ENCODE data around the gene TBC1D8.

The TBC1D8 gene

GRCh38 chr2:101162561-101163330 lies 11.6 kb upstream of the TBC1D8 start:
- DNase-seq: no peak

GRCh38 chr2:101161658-101162057 lies 10.5 kb upstream of the TBC1D8 start:
- DNase-seq: no peak

DNA sequence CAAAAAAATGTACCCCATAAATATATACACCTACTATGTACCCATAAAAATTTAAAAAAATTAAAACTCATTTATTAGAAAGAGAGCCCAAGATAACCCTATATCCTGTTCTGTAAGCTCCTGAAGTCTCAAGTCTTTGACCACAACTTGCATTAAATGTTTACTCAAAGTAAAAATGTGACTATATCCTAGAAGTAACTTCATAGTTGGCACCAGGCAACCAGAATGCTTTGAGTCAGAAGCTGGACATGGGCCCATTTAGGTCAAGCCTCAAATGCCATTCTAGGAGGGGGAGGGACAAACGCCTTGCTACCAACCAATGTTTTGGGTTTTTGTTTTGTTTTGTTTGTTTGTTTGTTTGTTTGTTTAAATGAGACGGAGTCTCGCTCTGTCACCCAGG lies 9.3 kb upstream of the TBC1D8 start:
- no peak for DNase-seq

- DNase-seq: no peak
Observed at GRCh38 chr2:101159526-101159925, 8.3 kb upstream of the TBC1D8 start.

- no peak for DNase-seq
Observed at GRCh38 chr2:101157272-101157671, 6.1 kb upstream of the TBC1D8 start.

DNA sequence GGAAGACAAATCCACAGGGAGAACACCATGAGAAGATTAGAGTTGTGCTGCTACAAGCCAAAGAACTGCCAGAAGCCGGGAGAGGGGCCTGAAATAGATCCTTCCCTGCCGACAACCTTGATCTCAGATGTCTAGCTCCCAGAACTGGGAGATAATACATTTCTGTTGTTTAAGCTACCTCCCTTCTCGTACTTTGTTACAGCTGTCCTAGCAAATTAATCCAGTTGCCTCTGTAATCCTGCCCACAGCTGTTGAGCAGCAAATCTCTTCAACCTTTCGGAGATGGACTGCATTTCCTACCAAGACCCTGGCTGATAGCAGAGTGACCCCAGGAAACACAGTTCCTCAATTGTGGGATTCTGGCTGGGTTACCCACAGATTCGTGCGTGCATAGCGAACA lies 2.6 kb upstream of the TBC1D8 start:
- no peak for DNase-seq

- DNase-seq: no peak
Observed at GRCh38 chr2:101153077-101153707, 2.0 kb upstream of the TBC1D8 start.

DNA sequence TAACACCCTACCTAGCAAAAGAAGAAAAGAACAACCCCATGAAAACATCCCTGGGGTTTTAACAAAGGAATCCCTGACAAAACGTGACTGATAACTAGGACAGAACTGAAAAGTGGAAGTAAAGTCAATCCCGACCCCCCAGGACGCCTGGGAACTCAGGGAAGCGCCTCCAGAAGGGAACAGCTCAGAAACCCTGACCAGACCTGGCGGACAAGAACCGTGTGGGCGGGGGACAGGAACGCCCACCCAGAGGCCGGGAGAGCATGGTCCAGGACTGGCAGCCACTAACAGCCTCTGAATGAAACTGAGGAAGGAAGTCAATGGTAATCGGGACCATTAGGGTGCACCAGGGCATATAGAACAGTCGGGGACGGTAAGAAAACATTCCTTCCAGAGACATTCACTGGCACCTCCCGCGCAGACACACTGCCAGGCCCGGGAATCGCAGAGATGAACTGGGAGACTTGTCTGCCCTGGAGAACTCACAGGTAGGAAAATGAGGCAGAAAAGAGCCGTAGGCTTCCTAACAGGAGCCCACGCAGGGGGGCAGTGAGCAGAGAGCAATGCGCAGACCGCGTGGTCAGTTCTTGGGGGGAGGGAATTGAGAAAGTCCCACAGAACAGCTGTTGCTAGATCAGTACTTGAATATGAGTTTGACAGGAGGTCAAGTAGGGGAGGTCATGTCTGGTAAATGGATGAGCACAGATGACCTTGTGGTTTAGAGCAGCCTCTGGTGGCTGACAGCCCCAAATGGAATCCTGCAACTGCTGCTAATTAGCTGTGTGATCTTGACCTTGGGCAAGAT lies 1.3 kb upstream of the TBC1D8 start:
- DNase-seq: peak; percentile 71 to 80 (median 72)

DNA sequence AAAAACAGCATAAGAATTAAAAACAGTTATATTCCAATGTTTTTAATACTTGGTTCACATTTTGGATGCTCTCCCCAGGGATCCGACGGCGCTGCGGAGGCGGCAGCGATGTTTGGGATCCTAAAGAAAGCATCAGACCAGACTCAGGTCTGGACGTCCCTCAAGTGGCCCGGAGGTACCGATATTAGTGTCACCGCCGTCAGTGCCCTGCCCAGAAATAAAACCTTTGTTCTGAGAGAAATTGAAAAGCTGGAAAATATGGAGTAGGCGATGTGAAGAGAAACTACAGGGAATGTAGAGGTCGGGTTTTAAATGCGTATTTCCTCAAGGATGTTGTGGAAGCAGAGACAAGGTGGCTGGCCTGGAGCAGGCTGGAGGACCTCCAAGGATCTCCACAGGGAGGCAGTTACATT lies 683 bp upstream of the TBC1D8 start:
- peak in 1 of 3 donors; percentile 23 for DNase-seq

DNA sequence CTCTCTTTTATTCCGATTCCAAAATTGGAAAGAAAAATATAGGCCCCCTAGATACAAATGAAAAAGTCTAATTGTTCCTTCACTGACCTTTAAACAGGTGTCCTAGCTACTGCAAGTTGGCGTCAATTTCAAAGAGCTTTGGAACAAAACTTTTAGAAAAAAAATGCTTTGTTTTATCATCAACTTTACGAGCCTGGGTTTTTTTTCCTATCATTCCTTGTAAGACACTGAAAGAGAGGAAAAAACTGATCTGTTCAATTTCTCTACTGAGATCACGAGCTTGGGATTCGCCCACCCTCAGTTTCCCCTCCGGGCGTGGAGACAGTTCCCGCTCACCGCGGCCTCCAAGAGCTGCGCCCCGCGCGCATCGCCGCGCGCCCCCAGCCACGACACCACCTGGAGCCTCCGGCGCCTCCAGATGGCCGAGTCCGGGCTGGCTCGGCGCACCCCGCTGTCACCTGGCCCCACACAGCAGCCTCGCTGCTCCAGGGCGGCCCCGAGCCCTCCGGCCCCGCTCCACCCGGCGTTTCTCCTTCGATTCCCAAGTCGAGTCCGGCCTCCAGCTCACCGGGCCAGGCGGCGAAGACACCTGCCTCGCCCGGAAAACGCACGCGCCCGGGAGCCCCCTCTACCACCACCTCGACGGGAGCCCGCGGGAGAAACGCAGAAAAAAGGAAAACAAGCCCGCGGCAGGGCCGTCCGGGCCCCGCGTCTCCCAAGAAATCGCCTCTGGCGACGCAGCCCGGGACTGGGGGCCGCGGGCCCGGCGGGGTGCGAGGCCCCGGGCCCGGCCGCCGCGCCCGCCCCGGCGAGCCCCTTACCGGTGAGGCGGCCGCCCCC lies 656 bp downstream of the TBC1D8 start:
- DNase-seq: peak in 1 of 3 donors; percentile 38

GRCh38 chr2:101149241-101150192 lies 1.7 kb downstream of the TBC1D8 start:
- DNase-seq: peak; percentile 43 to 59 (median 48)

DNA sequence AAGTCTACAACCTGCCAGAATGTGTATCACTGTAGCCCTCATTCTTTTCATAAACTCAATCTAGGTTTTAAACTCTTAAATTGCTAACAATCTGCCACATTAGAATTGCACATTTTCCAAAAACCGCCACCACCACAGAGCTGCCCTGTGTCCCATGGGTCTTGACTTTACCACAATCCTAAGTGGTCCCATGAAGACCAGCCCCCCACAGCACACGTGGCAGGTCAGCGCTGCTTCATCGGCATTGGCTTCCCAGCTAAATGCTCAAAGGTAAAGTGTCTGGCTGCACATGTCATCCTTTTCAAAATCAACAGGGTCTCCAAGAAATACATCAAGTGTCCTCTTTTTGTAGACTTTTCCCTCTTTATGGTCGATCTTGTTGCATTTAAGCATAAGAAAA lies 2.4 kb downstream of the TBC1D8 start:
- no peak for DNase-seq

- DNase-seq: no peak
Observed at GRCh38 chr2:101147971-101148370, 3.2 kb downstream of the TBC1D8 start.

DNA sequence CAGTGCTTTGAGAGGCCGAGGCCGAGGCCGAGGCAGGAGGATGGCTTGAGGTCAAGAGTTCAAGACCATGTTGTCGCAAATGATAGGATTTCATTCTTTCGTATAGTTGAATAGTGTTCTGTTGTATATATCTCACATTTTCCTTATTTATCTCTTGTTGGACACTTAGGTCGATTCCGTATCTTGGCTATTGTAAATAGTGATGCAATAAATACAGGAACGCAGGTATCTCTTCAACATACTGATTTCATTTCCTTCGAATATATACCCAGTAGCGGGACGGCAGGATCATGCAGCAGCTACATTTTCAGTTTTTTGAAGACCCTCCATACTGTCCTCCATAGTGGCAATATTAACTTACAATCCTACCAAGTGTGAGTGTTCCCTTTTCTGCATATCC lies 4.1 kb downstream of the TBC1D8 start:
- DNase-seq: no peak

GRCh38 chr2:101146535-101146934 lies 4.6 kb downstream of the TBC1D8 start:
- no peak for DNase-seq

GRCh38 chr2:101145406-101145805 lies 5.8 kb downstream of the TBC1D8 start:
- DNase-seq: no peak

GRCh38 chr2:101142163-101142562 lies 9.0 kb downstream of the TBC1D8 start:
- DNase-seq: no peak

- DNase-seq: no peak
Observed at GRCh38 chr2:101140978-101141655, 10.1 kb downstream of the TBC1D8 start.

DNA sequence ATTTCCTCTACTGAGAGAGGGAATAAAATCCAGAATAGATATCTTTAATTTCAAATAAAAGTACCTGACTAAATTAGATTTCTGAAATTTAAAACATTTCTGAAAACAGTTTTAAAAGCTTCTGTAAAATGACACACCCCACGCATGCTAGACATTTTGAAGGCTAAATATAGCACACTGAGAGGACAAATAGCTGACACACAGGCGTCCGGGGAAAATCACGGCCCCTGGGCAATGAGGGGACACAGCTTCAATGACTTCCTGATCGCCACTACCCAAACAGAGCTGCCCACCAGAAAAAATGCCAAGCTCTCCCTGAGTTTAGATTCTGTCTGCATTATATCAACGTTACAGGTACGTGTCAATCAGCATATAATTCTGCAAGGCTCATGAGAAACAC lies 10.9 kb downstream of the TBC1D8 start:
- DNase-seq: no peak

DNA sequence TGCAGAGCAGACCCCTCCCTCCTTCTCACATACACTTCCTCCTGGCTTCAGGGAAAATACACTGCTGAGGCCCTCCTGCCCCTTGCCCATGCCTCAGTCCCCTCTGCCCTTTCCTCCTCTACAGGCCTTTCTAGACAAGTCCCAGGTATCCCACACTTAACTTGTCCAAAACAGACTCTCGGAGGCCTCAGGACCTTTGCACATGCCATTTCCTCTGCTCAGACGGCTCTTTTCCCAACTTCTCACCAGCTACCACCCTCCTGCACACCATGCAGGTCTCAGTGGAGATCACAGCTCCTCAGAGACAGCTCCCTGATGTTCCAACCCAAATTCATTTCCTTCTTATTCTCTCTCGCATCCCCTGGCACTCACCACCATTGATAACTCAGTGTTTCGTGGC lies 11.7 kb downstream of the TBC1D8 start:
- DNase-seq: no peak
